Ectodermal cell (in vitro differentiated cells): ENCODE results near the gene AGRP.

Experiments
- H3K27ac ChIP-seq: 2 replicates; pipeline ENCODE4 v1.7.0; 2013; ENCODE audit warnings: mild to moderate bottlenecking, low read depth, low read length; ENCODE audit not compliant: insufficient read depth, poor library complexity, severe bottlenecking
- H3K27me3 ChIP-seq: 2 replicates; pipeline ENCODE4 v1.7.0; 2013; ENCODE audit warnings: mild to moderate bottlenecking, low read length; ENCODE audit not compliant: insufficient read depth, control insufficient read depth, poor library complexity, severe bottlenecking
- H3K36me3 ChIP-seq: one replicate; pipeline ENCODE4 v1.7.0; 2013; ENCODE audit warnings: low read length; ENCODE audit not compliant: control insufficient read depth, insufficient read depth
- H3K4me1 ChIP-seq: one replicate; pipeline ENCODE4 v1.7.0; 2013; ENCODE audit warnings: low read length; ENCODE audit not compliant: control insufficient read depth, insufficient read depth
- H3K4me3 ChIP-seq: 2 replicates; pipeline ENCODE4 v1.7.0; 2013; ENCODE audit warnings: low read depth, low read length, control low read depth; ENCODE audit not compliant: insufficient read depth
- H3K9me3 ChIP-seq: 2 replicates; pipeline ENCODE4 v1.7.0; 2013; ENCODE audit warnings: mild to moderate bottlenecking, low read length, moderate library complexity; ENCODE audit not compliant: control insufficient read depth
- whole genome bisulfite sequencing, 2 experiments: methylation state at CpG; one replicate each; pipeline ENCODE4 v1.1.7; 2013; ENCODE audit warnings: missing lambda C conversion rate in 2 of 2; 5-methylcytosine and 5-hydroxymethylcytosine counted together

The AGRP gene

GRCh38 chr16:67454852-67455251, 28.5 kb downstream of the AGRP start:
- Histone ChIP-seq H3K9me3 (no peaks in the 10 kb centered on the region), H3K27me3 (no peaks in the 10 kb centered on the region), H3K27ac (no peak overlapping the region), H3K4me3 (no peak overlapping the region), H3K36me3 (peaks cover 3% of the 10 kb centered on the region), H3K4me1 (peaks cover 25% of the 10 kb centered on the region)
- WGBS, 2 experiments = 90 to 91% methylated on average over 6 of the region's 6 CpGs

- 47 to 56% methylated on average over 5 of the region's 5 CpGs for WGBS, 2 experiments
- no peaks in the 10 kb centered on the region for H3K9me3 ChIP-seq
- peaks cover 3% of the 10 kb centered on the region for H3K36me3 ChIP-seq
- H3K27ac ChIP-seq = peak overlapping the region; percentile 60
- no peaks in the 10 kb centered on the region for H3K27me3 ChIP-seq
- H3K4me3 ChIP-seq = no peak overlapping the region
- H3K4me1 ChIP-seq = peaks cover 25% of the 10 kb centered on the region
Observed at GRCh38 chr16:67454104-67454503, 29.2 kb downstream of the AGRP start.

GRCh38 chr16:67451704-67452435, 31.5 kb downstream of the AGRP start:
- H3K9me3 ChIP-seq = no peaks in the 10 kb centered on the region

GRCh38 chr16:67451061-67451703, 32.2 kb downstream of the AGRP start:
- Histone ChIP-seq H3K4me1 (peaks cover 25% of the 10 kb centered on the region), H3K9me3 (no peaks in the 10 kb centered on the region), H3K4me3 (no peak overlapping the region), H3K27me3 (no peaks in the 10 kb centered on the region), H3K36me3 (peaks cover 3% of the 10 kb centered on the region), H3K27ac (no peak overlapping the region)
- WGBS, 2 experiments = 94 to 96% methylated on average over 12 of the region's 12 CpGs

More at GRCh38 chr16:67451704-67452435, 31.5 kb downstream of the AGRP start:
- H3K4me3 ChIP-seq = no peak overlapping the region
- H3K36me3 ChIP-seq = peaks cover 3% of the 10 kb centered on the region
- no peak overlapping the region for H3K27ac ChIP-seq
- H3K27me3 ChIP-seq = no peaks in the 10 kb centered on the region
- peaks cover 25% of the 10 kb centered on the region for H3K4me1 ChIP-seq
- WGBS, 2 experiments = 91 to 95% methylated on average over 2 of the region's 2 CpGs

- no peak overlapping the region for H3K27ac ChIP-seq
- WGBS, 2 experiments = 96 to 98% methylated on average over 3 of the region's 3 CpGs
Observed at GRCh38 chr16:67449739-67450138, 33.6 kb downstream of the AGRP start.

GRCh38 chr16:67449336-67449735, 34.0 kb downstream of the AGRP start:
- Histone ChIP-seq H3K27ac (no peak overlapping the region), H3K27me3 (no peaks in the 10 kb centered on the region), H3K36me3 (peaks cover 3% of the 10 kb centered on the region), H3K4me3 (no peak overlapping the region), H3K4me1 (peaks cover 19% of the 10 kb centered on the region), H3K9me3 (no peaks in the 10 kb centered on the region)
- 93 to 96% methylated on average over 2 of the region's 2 CpGs for WGBS, 2 experiments

More at GRCh38 chr16:67449739-67450138, 33.6 kb downstream of the AGRP start:
- peaks cover 22% of the 10 kb centered on the region for H3K4me1 ChIP-seq
- H3K27me3 ChIP-seq = no peaks in the 10 kb centered on the region
- H3K9me3 ChIP-seq = no peaks in the 10 kb centered on the region
- H3K36me3 ChIP-seq = peaks cover 3% of the 10 kb centered on the region
- H3K4me3 ChIP-seq = no peak overlapping the region

GRCh38 chr16:67448580-67448979, 34.8 kb downstream of the AGRP start:
- no peaks in the 10 kb centered on the region for H3K27me3 ChIP-seq
- H3K4me3 ChIP-seq = no peak overlapping the region
- 95% methylated on average over 5 of the region's 5 CpGs for whole genome bisulfite sequencing, 2 experiments
- no peaks in the 10 kb centered on the region for H3K9me3 ChIP-seq
- H3K27ac ChIP-seq = no peak overlapping the region
- H3K4me1 ChIP-seq = peaks cover 12% of the 10 kb centered on the region
- H3K36me3 ChIP-seq = peaks cover 3% of the 10 kb centered on the region

- H3K36me3 ChIP-seq = peaks cover 3% of the 10 kb centered on the region
- H3K9me3 ChIP-seq = no peaks in the 10 kb centered on the region
- peaks cover 4% of the 10 kb centered on the region for H3K4me1 ChIP-seq
- no peak overlapping the region for H3K4me3 ChIP-seq
- no peak overlapping the region for H3K27ac ChIP-seq
- no peaks in the 10 kb centered on the region for H3K27me3 ChIP-seq
- 84 to 91% methylated on average over 6 of the region's 6 CpGs for WGBS, 2 experiments
Observed at GRCh38 chr16:67447508-67448076, 35.8 kb downstream of the AGRP start.

- Histone ChIP-seq H3K27me3 (no peaks in the 10 kb centered on the region), H3K4me1 (peaks cover 9% of the 10 kb centered on the region), H3K4me3 (no peak overlapping the region), H3K27ac (no peak overlapping the region), H3K9me3 (no peaks in the 10 kb centered on the region), H3K36me3 (peaks cover 3% of the 10 kb centered on the region)
- WGBS, 2 experiments = 93 to 96% methylated on average over 8 of the region's 8 CpGs
Observed at GRCh38 chr16:67446968-67447507, 36.3 kb downstream of the AGRP start.
